ENCODE measurements around the gene VEGFA.

VEGFA gene

DNA sequence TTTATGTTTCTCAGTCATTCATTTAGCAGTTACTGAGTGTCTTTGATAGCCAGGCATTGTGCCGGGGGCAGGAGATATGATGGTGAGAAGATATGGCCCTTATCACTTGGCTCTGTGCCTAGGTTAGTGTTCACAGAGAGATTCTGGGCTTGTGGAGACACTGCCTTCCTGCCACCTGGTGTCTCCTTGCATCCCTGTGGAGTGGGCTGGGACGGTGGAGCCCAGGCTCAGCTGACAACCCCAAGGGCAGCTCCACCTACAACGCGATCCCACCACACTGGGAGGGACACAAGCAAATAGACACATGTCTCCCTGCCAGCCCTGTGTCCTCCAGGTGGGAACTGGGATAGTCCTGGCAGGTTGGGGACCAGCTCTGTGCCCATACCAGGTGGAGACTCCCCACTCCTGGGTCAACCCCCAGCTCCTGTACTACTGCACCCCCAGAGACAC lies 30.3 kb upstream of the VEGFA start:
- H3K27me3 ChIP-seq (ENCODE audit: insufficient read depth, insufficient read length) = no peaks in the 10 kb centered on the region
- TF ChIP-seq YY1 (IDR thresholded peaks at IDR 0.05; ENCODE audit: insufficient read depth, insufficient read length) = no peak
- TF ChIP-seq ZNF274 (IDR thresholded peaks at IDR 0.05; ENCODE audit: low read depth, low read length) = no peak
- TF ChIP-seq SUZ12 (IDR thresholded peaks at IDR 0.05; ENCODE audit: extremely low read depth, insufficient read depth, insufficient read length) = no peak
- H3K4me3 ChIP-seq (ENCODE audit: insufficient read length, low read depth) = no peak overlapping the region
- H3K4me1 ChIP-seq (ENCODE audit: insufficient read depth, insufficient read length) = peaks cover 30% of the 10 kb centered on the region
- peaks cover 7% of the 10 kb centered on the region; the same call in 1 of the 2 replicates for H3K9me3 ChIP-seq (ENCODE audit: insufficient read depth, low read length)
- no peak for DNase-seq (ENCODE audit: low read depth, low spot score)
- no peaks in the 10 kb centered on the region for H3K36me3 ChIP-seq (ENCODE audit: insufficient read depth, insufficient read length, low read length)
- no peak overlapping the region for H3K9ac ChIP-seq (ENCODE audit: insufficient read length, low read depth)

DNA sequence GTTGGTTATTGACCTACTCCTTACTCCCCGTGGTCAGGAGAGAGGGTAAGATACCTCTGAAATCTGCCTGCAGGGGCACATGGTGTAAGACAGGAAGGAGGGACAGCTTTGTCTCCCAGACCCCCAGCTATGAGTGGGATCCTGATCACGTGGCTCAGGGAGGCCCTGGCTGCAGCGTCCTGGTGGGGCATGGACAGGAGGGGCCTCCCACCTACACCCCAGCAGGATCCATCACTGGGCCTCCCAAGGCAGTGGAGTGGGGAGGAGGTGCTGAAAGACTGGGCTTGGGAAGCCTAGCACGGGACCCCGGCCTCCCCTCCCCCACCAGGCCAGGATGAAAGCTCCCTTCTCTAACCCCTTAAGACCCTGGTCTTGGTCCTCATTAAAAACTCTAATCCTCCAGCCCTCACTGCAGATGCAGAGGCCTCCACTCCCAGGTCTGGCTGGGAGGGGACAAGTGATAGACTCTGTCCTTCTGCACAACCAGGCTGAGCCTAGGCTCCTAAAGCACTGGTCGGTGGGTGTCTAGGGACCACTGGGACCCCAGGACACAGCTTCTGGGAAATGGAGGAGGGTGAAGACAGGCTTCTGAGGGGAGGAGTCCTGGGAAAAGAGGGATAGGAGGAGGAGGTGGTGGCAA lies 29.6 kb upstream of the VEGFA start:
- DNase-seq (ENCODE audit: low read depth, low spot score) = no peak
- Histone ChIP-seq H3K9me3 (ENCODE audit: insufficient read depth, low read length) (peaks cover 7% of the 10 kb centered on the region; the same call in 1 of the 2 replicates), H3K36me3 (ENCODE audit: insufficient read depth, insufficient read length, low read length) (no peaks in the 10 kb centered on the region), H3K9ac (ENCODE audit: insufficient read length, low read depth) (no peak overlapping the region), H3K4me1 (ENCODE audit: insufficient read depth, insufficient read length) (peaks cover 35% of the 10 kb centered on the region), H3K4me3 (ENCODE audit: insufficient read length, low read depth) (no peak overlapping the region), H3K27me3 (ENCODE audit: insufficient read depth, insufficient read length) (no peaks in the 10 kb centered on the region)
- TF ChIP-seq YY1 (IDR thresholded peaks at IDR 0.05; ENCODE audit: insufficient read depth, insufficient read length) (no peak), SUZ12 (IDR thresholded peaks at IDR 0.05; ENCODE audit: extremely low read depth, insufficient read depth, insufficient read length) (no peak), ZNF274 (IDR thresholded peaks at IDR 0.05; ENCODE audit: low read depth, low read length) (no peak)

DNA sequence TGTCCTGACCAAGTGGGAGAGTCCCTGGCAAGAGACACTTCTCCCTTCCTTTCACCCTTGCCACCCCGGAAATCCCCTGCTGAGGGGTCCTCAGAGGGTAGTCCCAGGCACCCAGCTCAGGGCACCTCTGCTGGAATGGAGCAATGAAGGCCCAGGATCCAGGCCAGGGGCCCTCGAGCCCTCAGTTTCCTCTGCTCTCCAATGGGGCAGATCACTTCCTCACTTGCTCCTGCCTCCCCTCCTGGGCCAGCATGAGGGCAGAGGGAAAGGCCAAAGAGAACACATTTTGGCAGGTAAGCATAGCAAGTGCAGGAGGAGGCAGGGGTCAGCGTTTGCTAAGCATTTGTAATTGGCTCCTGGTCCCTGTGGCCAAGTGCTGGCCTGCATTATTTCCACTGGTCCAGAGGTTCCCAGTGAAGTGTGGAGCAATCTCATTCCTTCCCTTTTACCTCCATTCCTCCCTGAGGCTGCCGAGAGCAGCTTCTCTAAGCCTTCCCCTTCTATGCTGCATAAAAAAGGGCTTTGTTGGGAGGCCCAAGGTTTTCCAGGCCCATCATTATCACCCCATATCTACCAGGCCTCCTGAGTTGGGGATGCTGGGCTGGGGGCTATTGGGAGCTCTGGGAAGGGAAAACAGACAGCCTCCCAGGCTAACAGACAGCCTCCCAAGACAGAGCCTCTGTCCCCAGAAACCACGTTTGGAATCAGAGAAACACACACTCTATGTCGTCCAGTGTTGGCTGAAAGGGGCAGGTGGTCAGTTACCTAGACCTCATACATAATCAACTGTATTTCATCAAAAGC lies 28.8 kb upstream of the VEGFA start:
- no peak for DNase-seq (ENCODE audit: low read depth, low spot score)
- Histone ChIP-seq H3K27me3 (ENCODE audit: insufficient read depth, insufficient read length) (no peaks in the 10 kb centered on the region), H3K4me1 (ENCODE audit: insufficient read depth, insufficient read length) (peaks cover 34% of the 10 kb centered on the region), H3K4me3 (ENCODE audit: insufficient read length, low read depth) (no peak overlapping the region), H3K9me3 (ENCODE audit: insufficient read depth, low read length) (peaks cover under 1% of the 10 kb centered on the region; the same call in 1 of the 2 replicates), H3K9ac (ENCODE audit: insufficient read length, low read depth) (no peak overlapping the region), H3K36me3 (ENCODE audit: insufficient read depth, insufficient read length, low read length) (no peaks in the 10 kb centered on the region)
- no peak for TF ChIP-seq YY1 (IDR thresholded peaks at IDR 0.05; ENCODE audit: insufficient read depth, insufficient read length)
- no peak for TF ChIP-seq ZNF274 (IDR thresholded peaks at IDR 0.05; ENCODE audit: low read depth, low read length)
- TF ChIP-seq SUZ12 (IDR thresholded peaks at IDR 0.05; ENCODE audit: extremely low read depth, insufficient read depth, insufficient read length) = no peak

DNA sequence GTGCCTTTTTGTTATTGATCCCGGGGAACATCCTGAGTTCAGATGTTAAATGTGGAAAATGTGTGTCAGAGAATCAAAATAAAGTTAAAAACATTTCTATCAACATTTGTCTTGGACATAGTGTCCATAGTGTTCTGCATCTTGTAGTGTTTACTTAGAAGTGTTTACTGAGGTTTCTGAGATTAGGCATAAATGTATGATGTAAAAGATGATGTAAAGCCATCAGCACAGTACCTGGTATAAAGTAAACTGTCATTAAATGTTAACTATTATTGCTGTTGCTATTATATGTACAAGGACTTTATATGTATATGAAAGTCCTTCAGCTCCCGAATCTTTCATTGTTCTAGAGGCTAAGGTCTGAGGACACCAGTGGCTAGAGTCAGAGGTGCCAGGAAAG lies 28.2 kb upstream of the VEGFA start:
- Histone ChIP-seq H3K9me3 (ENCODE audit: insufficient read depth, low read length) (no peaks in the 10 kb centered on the region), H3K4me3 (ENCODE audit: insufficient read length, low read depth) (no peak overlapping the region), H3K4me1 (ENCODE audit: insufficient read depth, insufficient read length) (peaks cover 32% of the 10 kb centered on the region), H3K27me3 (ENCODE audit: insufficient read depth, insufficient read length) (no peaks in the 10 kb centered on the region), H3K36me3 (ENCODE audit: insufficient read depth, insufficient read length, low read length) (no peaks in the 10 kb centered on the region), H3K9ac (ENCODE audit: insufficient read length, low read depth) (no peak overlapping the region)
- DNase-seq (ENCODE audit: low read depth, low spot score) = no peak
- TF ChIP-seq SUZ12 (IDR thresholded peaks at IDR 0.05; ENCODE audit: extremely low read depth, insufficient read depth, insufficient read length) (no peak), ZNF274 (IDR thresholded peaks at IDR 0.05; ENCODE audit: low read depth, low read length) (no peak), YY1 (IDR thresholded peaks at IDR 0.05; ENCODE audit: insufficient read depth, insufficient read length) (no peak)

DNA sequence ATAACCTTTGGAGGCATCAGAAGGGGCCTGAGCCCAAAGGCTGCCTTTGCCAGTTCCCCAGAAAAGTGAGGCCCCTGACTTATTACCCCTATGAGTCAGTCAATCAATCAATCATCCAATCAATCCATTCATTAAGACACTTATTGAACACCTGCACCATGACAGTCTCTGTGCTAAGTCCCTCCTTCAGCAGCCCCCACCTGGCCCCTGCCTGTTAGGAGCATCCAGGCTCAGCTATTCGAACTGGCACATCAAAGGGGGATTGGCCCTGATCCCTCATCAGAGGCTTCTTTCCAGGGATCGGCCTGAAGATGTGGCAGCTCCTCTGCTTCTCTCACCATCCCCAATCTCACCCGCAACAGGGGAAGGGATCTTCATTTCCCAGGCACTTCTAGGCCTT lies 27.7 kb upstream of the VEGFA start:
- no peak overlapping the region for H3K4me3 ChIP-seq (ENCODE audit: insufficient read length, low read depth)
- peaks cover 30% of the 10 kb centered on the region for H3K4me1 ChIP-seq (ENCODE audit: insufficient read depth, insufficient read length)
- H3K27me3 ChIP-seq (ENCODE audit: insufficient read depth, insufficient read length) = no peaks in the 10 kb centered on the region
- DNase-seq (ENCODE audit: low read depth, low spot score) = no peak
- H3K36me3 ChIP-seq (ENCODE audit: insufficient read depth, insufficient read length, low read length) = no peaks in the 10 kb centered on the region
- no peak overlapping the region for H3K9ac ChIP-seq (ENCODE audit: insufficient read length, low read depth)
- TF ChIP-seq ZNF274 (IDR thresholded peaks at IDR 0.05; ENCODE audit: low read depth, low read length) (no peak), SUZ12 (IDR thresholded peaks at IDR 0.05; ENCODE audit: extremely low read depth, insufficient read depth, insufficient read length) (no peak), YY1 (IDR thresholded peaks at IDR 0.05; ENCODE audit: insufficient read depth, insufficient read length) (no peak)
- H3K9me3 ChIP-seq (ENCODE audit: insufficient read depth, low read length) = no peaks in the 10 kb centered on the region

DNA sequence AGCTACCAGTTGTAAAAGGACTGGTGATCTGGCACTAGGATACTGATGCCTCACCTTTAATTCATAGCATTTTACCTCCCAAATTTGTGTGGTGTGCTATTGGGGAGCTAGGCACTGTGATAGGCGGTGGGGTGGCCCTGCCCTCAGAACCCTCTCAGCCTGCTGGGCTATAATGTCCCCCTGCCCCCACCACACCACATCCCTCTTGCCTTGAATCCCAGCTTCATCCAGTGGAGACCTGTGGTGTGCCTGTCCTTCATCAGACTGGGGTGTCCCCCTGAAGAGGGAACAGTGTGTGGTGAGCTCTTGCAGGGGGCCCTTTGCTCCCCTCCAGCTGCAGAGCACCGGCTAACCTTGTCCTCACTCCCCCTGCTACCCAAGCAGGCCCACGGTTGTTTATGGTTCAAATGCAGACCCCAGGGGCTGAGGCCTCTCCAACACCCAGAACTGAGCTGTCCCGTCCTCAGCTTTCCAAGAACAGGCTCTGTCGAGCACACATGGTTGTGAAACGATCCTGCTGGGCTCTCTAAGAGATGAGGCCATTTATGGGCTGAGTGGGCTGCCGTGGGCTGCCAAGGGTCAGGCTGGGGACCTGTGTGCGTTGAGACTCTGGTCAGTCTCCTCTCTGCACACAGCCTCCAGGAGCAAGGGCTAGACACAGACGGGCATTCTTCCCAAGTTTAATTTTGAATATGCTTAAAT lies 26.9 kb upstream of the VEGFA start:
- Histone ChIP-seq H3K9me3 (ENCODE audit: insufficient read depth, low read length) (no peaks in the 10 kb centered on the region), H3K36me3 (ENCODE audit: insufficient read depth, insufficient read length, low read length) (no peaks in the 10 kb centered on the region), H3K9ac (ENCODE audit: insufficient read length, low read depth) (no peak overlapping the region), H3K4me3 (ENCODE audit: insufficient read length, low read depth) (no peak overlapping the region), H3K4me1 (ENCODE audit: insufficient read depth, insufficient read length) (peaks cover 27% of the 10 kb centered on the region), H3K27me3 (ENCODE audit: insufficient read depth, insufficient read length) (no peaks in the 10 kb centered on the region)
- TF ChIP-seq SUZ12 (IDR thresholded peaks at IDR 0.05; ENCODE audit: extremely low read depth, insufficient read depth, insufficient read length) (no peak), ZNF274 (IDR thresholded peaks at IDR 0.05; ENCODE audit: low read depth, low read length) (no peak), YY1 (IDR thresholded peaks at IDR 0.05; ENCODE audit: insufficient read depth, insufficient read length) (no peak)
- DNase-seq (ENCODE audit: low read depth, low spot score) = no peak

Data from NT2/D1 (cell line).